OCI-M2 (cell line): Measurements from ENCODE around the gene KLF7.

ENCODE experiments used
- DNase-seq: peaks from one replicate; lab custom pipeline; 2025; ENCODE audit not compliant: unreplicated experiment; lab: John Stamatoyannopoulos, UW

The KLF7 gene

DNA sequence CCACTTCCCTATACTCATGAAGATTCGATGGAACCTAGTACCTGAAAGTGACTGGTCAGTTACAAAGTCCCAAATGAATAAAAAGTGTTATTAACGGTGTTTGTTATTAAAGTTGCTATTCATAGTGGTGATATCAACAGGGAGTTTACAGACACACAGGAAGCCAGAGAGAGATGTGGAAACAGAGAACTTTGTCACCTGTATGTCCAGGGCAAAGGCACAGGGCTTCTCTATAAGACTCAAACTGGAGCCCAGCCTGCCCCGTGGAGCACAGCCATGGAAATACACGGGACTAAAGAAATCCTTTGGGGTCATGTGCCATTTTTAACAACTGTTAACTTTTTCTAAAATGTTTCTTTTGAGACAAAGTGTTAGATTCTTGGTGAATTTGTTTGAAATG, 68.5 kb downstream of the KLF7 start:
- no peak for DNase-seq

DNA sequence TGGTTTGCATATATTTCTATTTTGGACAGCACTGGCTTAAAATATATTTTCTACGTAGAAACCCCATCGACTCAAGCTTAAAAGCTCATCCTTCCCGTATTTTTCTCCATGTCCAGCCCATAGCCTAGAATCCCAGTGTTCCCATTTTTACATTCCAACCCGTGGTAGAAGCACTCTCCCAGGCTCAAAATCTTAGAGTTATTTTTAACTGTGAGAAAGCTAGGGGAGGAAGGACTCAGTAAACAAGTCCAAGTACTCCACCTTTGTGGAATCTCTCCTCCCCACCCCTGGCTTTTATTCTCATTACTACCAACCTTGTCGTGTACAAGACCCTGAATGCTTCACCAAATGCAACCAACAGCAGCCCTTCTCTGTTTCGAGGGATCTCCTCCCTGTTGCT, 69.8 kb downstream of the KLF7 start:
- DNase-seq: no peak

DNA sequence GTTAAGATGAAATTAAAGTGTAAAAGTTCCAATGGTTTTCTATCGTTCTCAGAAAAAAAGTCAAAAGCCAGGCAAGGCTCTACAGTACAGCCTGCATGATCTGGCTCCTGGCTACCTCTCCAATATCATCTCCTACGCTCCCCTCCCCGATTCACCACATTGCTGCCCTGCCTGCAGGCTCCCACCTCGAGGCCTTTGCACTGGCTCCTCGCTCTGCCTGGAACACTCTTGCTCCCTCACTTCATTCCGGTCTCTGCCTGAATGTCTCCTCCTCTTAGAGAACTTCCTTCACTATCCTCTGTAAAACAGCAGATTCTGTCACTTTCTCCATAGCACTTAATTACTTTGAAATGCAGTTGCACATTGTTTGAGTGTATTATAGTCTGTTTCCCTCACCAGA, 72.5 kb downstream of the KLF7 start:
- DNase-seq: no peak

DNA sequence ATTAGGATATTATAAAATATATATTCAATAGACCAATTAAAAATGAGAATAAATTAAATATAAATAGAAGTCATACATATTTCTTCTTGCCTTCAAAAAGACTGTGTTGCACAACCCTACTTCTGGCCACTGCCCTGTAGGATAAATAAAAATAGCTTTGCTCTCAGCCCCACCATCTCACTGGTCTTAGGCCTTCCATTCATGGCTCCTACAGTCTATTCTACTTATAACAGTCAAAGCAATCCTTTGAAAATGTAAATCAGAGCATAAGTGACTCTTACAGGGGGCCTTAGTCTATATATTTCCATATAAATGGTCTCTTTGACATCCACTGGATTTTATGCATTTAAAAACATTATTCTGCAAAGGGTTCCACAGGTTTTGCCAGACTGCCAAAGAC, 72.9 kb downstream of the KLF7 start:
- DNase-seq: no peak

DNA sequence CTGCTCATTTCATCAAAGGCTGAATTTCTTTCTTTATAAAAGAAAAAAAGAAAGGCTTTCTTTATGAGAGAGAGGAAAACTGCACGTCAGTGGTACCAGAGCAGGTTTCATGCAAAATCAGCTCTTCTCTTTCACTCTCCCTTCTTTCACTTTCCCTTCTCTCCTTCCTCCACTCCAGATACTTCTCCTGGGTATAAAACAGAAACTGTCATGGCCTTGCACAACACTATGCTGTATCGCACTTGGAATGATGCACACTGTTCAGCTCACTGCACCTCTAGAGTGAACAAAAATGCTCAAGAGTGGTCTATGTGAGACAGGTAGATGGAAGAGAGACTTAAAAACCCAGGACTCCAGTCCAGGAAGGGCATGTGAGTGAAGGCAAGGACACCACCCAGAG, 73.8 kb downstream of the KLF7 start:
- DNase-seq: no peak

DNA sequence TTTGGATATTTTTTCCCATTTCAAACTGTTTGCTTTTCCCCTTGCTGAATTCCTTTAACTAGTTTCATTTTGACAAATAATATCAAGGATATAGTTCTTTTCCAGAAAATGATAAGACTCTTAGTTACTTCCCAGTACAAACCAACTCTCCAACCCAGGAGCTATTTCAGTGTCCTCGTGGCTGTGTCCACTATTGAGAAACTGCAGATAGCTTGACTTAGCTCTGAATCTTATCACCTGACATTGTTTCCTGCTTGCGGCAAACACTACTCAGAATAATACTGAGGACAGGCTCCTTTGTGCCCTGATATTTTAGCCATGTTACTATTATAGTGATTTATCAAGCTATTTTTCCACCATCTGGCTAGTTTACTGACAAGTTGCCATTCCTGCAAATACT, 74.6 kb downstream of the KLF7 start:
- no peak for DNase-seq

DNA sequence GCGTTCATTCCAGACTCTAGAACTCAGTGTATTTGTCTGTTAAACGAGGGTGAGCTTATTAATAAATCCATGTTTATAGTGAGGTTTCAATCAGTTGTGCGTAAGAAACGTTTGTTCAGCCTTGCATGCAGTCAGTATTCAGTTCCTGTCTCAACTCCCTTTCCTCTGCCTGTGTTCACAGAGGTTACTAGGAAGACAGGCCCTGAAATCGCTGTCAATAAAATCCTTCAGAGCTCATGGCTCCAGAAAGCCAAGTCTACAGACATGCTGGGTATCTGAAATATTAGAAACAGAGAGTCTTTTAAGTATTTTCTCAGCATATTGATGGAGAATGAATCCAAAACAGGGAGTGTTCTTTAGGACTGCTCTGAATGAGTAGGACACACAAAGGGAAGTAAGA, 75.4 kb downstream of the KLF7 start:
- no peak for DNase-seq

DNA sequence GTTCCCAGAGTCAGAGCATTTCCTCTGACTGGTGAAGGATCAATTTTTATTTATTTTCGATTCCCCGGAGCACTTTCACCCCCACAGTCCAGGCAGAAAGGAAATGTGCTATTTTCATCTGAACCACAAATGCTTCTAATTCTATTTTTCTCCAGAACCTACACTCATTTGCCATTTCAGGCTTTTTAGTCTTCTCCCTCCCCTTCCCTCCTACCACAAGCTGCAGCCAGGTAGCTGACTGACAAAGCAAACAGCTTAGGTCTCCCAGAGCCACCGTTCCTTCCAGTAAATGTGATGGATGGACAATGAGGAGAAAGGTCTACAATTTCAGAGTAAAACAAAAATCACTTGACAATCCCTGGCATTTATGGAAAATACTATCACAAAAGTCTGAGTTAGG, 76.9 kb downstream of the KLF7 start:
- no peak for DNase-seq

DNA sequence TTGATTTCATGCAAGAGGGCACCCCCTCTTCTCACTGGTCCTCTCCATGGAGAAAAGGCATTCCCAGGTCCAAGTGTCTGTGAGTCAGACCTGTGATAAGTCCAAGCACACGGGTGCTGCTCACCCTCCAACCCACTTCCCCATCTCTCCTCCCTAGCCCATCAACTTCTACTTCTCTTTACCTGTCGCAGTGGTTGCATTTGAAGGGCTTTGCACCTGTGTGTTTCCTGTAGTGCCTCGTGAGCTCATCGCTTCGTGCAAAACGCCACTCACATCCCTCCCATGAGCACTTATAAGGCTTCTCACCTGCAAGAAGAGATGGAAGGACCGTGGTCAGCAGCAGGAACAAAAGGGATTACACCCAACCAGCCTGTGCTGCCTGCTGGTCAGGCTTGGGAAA, 77.5 kb downstream of the KLF7 start:
- DNase-seq: no peak

DNA sequence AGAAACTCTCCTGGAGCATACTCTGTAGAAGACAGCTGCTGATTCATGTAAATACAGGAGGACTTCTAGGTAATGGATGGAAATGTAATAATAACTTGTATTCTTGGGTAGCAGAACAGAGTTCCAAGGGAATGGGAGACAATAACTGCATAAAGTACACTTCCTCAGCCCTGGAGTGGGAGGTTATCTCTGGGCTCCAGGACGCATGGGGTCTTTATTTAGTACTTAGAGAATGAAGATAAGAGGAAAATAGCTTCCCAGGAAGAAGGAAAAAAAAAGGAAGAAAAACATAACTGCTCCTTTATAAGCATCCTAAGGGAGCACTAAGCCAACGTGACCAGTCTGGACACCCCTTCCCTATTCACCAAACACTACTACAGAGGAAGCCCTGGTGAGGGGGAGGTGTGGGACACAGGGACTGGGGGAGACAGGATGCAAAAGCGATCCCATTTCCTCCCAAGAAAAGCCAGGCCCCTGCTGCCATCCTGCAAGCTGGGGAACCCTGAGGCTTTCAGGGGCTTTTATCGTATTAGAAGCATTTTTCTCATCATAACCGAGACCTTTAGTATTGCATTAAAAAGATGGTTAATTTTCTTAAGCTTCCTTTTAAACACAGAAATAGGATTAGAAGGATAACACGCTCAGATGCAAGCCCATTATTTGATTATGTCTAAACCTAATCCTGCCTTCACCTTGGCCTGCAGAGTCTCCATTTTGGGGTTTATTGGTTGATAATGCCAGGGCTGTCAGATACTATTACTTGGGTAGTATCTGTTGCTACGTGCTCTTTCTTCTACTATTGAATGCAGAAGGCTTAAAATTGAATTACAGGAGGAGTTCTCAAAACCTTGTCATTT, 78.5 kb downstream of the KLF7 start:
- no peak for DNase-seq

DNA sequence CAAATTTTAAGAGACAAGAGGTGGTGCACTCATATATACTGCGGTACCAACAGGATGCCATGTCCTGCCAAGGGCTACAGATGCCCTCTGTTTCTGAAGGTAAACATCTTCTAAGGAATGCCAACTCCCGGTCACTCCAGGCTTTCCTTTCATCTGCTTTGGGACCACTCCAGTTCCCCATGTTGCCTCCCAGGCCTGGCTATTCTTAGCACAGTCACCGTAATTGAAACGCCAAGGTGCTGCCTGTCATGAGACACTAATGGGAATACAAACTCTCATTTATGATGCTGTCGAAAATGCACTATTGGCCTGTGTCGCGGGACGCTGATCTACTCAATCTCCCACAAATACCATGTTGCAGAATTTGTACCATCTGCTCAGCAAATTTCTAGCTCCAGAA, 79.6 kb downstream of the KLF7 start:
- no peak for DNase-seq

DNA sequence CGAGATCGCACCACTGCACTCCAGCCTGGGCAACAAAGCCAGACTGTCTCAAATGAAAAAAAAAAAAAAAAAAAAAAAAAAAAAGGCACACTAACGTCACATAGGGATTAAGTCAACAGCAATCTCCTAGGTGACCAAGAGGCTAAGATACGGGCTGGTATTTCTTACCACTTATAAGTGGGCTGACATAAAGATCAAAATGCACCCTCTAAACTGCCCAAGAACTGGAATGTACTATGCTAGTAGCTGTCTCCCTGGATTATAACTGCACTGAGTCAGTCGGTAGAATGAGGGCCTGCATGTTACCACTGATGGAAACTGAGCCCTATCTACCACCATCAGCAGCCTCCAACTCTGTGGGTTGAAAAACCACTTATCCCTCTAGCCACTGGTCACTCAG, 80.6 kb downstream of the KLF7 start:
- no peak for DNase-seq

DNA sequence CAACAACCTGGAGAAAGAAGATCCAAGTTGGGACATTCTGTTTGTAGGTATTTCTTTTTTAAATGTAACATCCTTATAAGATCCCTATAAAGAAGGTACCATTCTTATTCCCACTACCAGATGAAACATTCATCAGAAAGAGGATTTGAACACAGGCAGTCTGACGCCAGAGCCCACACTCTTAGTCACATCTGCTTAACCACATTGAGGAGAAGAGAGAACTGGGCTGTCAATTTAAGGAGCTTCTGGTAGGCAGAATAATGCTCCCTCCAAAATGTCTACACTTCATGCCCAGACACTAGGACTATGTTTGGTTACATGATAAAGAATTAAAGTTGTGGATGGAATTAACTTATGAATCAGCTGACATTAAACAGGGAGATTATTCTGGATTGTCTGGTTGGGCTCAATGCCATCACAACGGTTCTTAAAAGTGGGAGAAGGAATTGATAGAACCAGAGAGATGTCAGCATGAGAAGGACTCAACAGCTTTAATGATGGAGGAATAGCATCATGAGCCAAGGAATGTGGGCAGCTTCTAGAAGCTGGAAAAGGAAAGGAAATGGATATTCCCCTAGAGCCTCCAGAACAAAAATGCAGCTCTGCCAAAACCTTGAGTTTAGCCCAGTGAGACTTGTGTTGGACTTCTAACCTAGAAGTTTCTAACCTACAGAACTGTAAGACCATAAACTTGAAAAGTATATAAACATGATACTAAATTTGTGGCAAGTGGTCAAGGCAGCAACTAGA, 82.2 kb downstream of the KLF7 start:
- no peak for DNase-seq

DNA sequence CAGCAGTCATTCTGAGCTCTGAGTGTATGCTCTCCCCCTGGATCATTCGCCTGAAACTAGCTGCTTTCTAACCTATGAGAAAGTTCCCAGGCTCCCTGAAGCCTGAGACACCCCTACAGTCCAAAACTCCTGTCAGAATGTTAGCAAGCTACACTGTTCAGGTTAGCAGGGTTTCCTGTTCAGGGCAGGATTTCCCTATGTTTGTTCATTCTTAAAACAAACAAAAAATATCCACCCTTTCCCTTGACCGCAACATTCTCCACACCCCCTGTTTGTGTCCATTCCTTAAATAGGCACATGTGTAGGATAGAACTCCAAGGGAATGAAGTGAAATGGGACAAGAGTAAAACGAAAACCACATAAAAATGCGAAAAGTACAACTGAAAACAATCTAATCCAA, 83.1 kb downstream of the KLF7 start:
- DNase-seq: no peak

DNA sequence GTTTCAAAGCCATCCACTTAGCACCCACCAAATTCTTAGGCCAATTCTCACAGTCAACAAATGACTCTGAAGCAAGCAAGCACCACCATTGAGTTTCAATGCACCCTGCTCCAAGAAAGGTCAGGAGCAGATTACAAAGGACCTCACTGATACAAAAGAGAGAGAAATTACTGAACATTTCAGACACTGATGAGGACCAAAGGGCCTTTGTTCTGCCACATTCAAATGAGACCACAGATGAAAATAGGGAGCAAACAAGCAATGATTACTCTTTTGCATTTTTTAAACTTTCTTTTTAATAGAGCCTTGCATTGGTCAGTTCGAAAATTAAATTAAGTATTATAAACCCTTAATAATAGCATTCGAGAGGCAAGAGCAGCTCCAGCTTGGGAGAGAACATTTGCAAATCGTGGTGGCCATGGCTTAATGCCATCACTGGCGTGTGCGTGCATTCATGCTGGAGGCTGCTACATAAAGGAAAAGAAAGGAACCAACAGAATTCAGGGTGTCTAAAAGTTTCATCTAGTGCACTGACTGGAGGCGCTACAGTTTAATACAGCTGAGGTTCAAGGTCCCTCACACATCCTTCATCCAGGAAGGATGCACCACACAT, 87.5 kb downstream of the KLF7 start:
- DNase-seq: no peak

DNA sequence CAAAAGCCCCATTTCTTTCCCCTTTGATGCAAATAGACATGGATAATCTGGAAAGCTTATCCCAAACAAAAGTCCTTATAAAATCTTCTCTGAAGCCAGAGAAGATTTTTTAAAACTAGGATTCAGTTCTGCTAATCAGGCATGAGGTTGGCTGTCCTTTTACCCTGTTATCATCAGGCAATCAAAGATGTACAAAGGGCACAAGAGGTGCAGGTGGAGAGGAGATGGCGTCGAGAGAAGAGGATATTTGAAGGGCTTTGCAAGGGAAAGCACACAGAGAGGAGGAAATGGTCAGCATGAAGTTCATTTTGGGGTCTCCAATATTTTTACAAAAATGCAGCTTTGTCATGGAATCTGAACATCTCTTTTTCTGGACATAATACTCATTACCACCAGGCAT, 88.5 kb downstream of the KLF7 start:
- DNase-seq: no peak

DNA sequence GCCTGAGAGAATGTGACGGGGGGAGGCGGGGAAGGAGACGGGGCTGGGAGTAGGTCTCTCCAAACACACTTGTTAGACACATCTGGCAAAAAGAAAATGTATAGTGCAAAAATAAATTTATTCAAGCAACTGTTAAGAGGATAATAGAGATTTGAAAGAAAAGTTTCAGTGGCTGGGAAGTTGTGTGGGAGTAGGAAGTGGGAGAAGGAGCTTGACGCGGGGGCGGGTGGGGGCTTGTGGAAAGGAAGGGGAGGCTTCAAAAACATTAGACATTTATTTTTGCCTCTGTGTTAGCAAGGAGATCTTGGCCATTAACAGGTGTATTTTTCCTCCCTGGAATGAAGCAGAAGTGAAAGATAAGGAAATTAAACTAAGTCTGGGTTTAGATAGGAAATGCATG, 90.3 kb downstream of the KLF7 start:
- no peak for DNase-seq

DNA sequence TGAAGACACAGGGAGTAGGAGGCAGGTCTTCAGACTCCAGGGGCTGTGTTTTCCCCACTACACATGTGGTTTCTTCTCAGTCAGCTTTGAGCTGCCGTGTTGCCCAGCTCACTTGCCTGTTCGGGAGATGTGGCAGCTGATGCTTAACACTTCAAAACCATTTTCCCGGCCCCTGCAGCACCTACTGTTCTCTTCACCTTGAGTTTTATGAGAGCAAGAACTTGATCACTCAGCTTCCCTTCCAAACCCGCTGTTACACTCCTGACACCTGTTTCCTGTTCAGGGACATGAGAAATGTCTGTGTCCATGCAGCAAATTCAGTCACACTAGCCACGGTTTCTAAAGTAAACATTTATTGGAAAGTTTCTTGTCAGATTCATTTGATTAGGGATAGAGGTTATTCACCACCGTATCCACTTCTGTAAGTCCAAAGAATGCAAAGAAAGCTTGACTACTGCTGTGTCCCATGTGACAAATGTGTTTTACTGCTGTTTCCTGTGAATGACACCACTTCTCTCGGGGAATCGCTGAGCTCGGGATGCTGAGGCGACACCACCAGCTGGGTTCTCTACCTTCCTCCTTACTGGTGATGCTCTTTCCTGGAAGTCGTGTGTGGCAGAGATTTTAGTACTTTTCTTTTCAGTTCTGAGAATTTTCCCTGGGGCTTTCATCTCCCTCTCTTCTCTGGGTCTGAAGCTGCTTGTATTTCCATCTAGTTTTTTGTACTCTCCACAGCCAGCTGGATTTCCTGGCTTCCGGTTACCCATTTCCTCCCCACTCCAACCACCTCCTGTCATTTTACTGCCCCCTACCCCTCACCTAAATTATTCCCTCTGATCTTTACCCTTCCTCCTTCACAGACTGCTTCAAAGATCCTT, 91.7 kb downstream of the KLF7 start:
- DNase-seq: no peak

DNA sequence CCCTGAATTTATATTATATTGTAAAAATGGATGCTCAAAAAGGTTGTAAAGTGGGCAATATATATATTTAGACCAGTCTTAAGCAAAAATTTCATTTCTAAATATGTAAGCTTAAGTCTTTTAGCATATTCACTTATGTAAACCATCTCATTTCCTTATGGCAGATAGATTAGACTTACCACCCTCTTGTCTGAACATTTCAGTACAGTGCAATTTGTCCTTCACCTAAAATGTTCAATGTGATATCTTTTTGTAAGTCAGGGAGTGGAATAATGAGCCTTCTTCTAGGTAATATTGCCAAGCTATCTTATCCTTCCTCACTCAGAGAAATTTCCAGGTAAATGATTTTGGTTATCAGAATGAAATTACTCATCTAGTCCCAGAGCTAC, 92.3 kb downstream of the KLF7 start:
- no peak for DNase-seq

DNA sequence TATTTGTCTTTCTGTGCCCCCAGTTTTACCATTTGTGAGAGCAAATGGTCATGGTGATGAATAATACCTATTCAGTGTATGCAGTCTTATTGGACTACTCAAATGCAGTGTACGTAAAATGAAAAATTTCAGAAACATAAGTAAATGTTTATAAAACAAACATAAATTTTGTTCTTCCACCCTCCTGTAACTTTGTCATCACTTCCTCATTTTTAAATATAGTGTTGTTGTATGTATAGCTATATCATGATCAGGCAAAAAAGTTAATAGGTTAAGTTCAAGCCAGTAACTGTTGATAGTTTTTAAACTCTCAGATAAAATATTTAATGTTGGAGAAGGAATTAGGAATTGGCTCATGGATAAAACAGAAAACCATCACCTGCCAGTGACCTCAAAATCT, 93.2 kb downstream of the KLF7 start:
- no peak for DNase-seq

DNA sequence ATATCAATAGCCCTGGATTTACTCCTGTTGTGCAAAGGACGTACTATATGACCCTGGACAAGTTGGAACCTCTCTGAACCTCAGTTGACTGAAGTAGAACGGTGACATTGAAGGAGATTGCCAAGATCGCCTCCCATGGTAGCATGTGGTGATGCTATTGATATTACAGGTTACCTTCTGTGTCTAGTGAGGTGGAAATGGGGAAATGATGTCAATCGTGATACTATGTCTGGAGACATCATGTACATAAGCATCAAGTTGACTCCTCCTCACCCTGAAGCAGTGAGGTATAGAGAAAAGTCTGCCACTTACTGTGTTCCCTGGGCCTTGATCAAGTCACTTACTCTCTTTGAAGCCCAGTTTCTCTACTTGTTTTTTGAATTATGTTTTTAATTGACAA, 93.9 kb downstream of the KLF7 start:
- DNase-seq: no peak
